K562 (cell line): ENCODE measurements around the gene CARD18. TPM values are rescaled to one million over a fixed set of nuclear protein-coding genes. Genes with fewer than 3 reads are reported as not detected.

Experiments
- ATF7 ChIP-seq: fragments of 450-650 bp; IDR thresholded peaks from 2 replicates; pipeline ENCODE4 v1.7.1; 2014; ENCODE audit warnings: mild to moderate bottlenecking, moderate library complexity
- PHF8 ChIP-seq: fragments of 200-600 bp; sonication (generic); IDR thresholded peaks from 2 replicates; pipeline ENCODE4 v1.6.1; 2012; ENCODE audit warnings: mixed run types, mild to moderate bottlenecking, inconsistent platforms, low read length, moderate library complexity, borderline replicate concordance
- polyA plus RNA-seq, 8 experiments: library from polyadenylated mRNA; depleted of rRNA in 4 of 8; stranded (reverse) in 5 of 8; unstranded in 3 of 8; fragments of >200 nt; fragmentation: Nextera tagmentation in 2 of 8; fragmentation: Illumina TruSeq in 1 of 8; extraction: Ambion mirVana in 2 of 8; extraction: Trizol in 1 of 8; gene quantifications; 2 replicates each; pipeline versions ENCODE4 v1.2.1 to v1.2.3, GENCODE V29; 2011 to 2014; ENCODE audit warnings: inconsistent platforms in 1 of 8, missing spikeins in 1 of 8
- total RNA-seq, 7 experiments: library from RNA; depleted of rRNA in 6 of 7; stranded (reverse); fragments of >200 nt in 6 of 7; fragmentation: Illumina TruSeq in 2 of 7; extraction: Trizol in 2 of 7; gene quantifications; 2 replicates each; pipeline versions ENCODE4 v1.2.1 to v1.2.3, GENCODE V29; 2011 to 2021; ENCODE audit warnings: low replicate concordance in 1 of 7
- TF ChIP-seq, protein P1 (sequence below): fragments of 450-650 bp; IDR thresholded peaks from 2 replicates; pipeline ENCODE4 v1.6.1; 2016; ENCODE audit warnings: mild to moderate bottlenecking, moderate library complexity

CARD18 gene
- total and polyA plus RNA-seq, 9 of the 15 experiments (the other 6 are each of a cell fraction or from before 2014, with no cell fraction given), result 1.5 to 4.7 (median 2.9) TPM

DNA sequence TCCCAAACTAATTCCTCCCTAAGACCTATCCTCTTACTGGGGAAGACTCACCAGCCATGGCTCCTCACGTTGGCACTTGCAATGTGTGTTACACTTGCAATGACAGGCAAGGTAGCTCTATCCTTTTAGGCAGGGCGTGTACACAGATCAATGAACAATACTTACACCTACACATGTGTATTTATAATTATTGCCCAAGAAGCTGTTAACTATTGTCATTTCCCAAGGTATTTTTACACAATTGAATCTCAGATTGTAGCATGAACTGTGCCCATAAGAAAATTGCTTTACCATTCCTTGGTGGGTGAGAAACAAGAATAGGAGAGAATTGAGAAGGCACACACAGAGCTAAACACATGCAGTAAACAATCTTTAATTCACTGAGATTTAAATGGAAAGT lies at the start of gene CARD18 (continued):
- no peak for TF ChIP-seq ATF7
- TF ChIP-seq, protein P1, sequence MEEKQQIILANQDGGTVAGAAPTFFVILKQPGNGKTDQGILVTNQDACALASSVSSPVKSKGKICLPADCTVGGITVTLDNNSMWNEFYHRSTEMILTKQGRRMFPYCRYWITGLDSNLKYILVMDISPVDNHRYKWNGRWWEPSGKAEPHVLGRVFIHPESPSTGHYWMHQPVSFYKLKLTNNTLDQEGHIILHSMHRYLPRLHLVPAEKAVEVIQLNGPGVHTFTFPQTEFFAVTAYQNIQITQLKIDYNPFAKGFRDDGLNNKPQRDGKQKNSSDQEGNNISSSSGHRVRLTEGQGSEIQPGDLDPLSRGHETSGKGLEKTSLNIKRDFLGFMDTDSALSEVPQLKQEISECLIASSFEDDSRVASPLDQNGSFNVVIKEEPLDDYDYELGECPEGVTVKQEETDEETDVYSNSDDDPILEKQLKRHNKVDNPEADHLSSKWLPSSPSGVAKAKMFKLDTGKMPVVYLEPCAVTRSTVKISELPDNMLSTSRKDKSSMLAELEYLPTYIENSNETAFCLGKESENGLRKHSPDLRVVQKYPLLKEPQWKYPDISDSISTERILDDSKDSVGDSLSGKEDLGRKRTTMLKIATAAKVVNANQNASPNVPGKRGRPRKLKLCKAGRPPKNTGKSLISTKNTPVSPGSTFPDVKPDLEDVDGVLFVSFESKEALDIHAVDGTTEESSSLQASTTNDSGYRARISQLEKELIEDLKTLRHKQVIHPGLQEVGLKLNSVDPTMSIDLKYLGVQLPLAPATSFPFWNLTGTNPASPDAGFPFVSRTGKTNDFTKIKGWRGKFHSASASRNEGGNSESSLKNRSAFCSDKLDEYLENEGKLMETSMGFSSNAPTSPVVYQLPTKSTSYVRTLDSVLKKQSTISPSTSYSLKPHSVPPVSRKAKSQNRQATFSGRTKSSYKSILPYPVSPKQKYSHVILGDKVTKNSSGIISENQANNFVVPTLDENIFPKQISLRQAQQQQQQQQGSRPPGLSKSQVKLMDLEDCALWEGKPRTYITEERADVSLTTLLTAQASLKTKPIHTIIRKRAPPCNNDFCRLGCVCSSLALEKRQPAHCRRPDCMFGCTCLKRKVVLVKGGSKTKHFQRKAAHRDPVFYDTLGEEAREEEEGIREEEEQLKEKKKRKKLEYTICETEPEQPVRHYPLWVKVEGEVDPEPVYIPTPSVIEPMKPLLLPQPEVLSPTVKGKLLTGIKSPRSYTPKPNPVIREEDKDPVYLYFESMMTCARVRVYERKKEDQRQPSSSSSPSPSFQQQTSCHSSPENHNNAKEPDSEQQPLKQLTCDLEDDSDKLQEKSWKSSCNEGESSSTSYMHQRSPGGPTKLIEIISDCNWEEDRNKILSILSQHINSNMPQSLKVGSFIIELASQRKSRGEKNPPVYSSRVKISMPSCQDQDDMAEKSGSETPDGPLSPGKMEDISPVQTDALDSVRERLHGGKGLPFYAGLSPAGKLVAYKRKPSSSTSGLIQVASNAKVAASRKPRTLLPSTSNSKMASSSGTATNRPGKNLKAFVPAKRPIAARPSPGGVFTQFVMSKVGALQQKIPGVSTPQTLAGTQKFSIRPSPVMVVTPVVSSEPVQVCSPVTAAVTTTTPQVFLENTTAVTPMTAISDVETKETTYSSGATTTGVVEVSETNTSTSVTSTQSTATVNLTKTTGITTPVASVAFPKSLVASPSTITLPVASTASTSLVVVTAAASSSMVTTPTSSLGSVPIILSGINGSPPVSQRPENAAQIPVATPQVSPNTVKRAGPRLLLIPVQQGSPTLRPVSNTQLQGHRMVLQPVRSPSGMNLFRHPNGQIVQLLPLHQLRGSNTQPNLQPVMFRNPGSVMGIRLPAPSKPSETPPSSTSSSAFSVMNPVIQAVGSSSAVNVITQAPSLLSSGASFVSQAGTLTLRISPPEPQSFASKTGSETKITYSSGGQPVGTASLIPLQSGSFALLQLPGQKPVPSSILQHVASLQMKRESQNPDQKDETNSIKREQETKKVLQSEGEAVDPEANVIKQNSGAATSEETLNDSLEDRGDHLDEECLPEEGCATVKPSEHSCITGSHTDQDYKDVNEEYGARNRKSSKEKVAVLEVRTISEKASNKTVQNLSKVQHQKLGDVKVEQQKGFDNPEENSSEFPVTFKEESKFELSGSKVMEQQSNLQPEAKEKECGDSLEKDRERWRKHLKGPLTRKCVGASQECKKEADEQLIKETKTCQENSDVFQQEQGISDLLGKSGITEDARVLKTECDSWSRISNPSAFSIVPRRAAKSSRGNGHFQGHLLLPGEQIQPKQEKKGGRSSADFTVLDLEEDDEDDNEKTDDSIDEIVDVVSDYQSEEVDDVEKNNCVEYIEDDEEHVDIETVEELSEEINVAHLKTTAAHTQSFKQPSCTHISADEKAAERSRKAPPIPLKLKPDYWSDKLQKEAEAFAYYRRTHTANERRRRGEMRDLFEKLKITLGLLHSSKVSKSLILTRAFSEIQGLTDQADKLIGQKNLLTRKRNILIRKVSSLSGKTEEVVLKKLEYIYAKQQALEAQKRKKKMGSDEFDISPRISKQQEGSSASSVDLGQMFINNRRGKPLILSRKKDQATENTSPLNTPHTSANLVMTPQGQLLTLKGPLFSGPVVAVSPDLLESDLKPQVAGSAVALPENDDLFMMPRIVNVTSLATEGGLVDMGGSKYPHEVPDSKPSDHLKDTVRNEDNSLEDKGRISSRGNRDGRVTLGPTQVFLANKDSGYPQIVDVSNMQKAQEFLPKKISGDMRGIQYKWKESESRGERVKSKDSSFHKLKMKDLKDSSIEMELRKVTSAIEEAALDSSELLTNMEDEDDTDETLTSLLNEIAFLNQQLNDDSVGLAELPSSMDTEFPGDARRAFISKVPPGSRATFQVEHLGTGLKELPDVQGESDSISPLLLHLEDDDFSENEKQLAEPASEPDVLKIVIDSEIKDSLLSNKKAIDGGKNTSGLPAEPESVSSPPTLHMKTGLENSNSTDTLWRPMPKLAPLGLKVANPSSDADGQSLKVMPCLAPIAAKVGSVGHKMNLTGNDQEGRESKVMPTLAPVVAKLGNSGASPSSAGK, result no peak
- TF ChIP-seq PHF8, result no peak
